OCI-LY1 (cell line): ENCODE results near the gene WWOX.

Experiments
- H2AFZ ChIP-seq: fragments of 200-600 bp; sonication (generic), shearing (Covaris generic); 2 replicates; pipeline ENCODE4 v1.6.0; 2014; ENCODE audit warnings: antibody characterized with exemption, mild to moderate bottlenecking, low read length
- H3F3A ChIP-seq: fragments of 200-600 bp; sonication (generic), shearing (Covaris generic); 2 replicates; pipeline ENCODE4 v1.6.0; 2014; ENCODE audit warnings: mild to moderate bottlenecking, antibody characterized with exemption, low read length, moderate library complexity; ENCODE audit not compliant: insufficient read depth
- H3K27ac ChIP-seq: fragments of 200-600 bp; sonication (generic); 2 replicates; pipeline ENCODE4 v1.5.1; 2014; ENCODE audit warnings: low read length, mixed run types, mild to moderate bottlenecking, low read depth; ENCODE audit not compliant: poor library complexity, severe bottlenecking
- H3K27me3 ChIP-seq: fragments of 200-600 bp; sonication (generic); 2 replicates; pipeline ENCODE4 v1.6.0; 2014; ENCODE audit warnings: antibody characterized with exemption, mild to moderate bottlenecking, low read length, moderate library complexity; ENCODE audit not compliant: insufficient read depth
- H3K36me3 ChIP-seq: fragments of 200-600 bp; sonication (generic); 2 replicates; pipeline ENCODE4 v1.6.1; 2014; ENCODE audit warnings: mild to moderate bottlenecking, antibody characterized with exemption, low read length, moderate library complexity, mixed read lengths; ENCODE audit not compliant: insufficient read depth
- H3K4me1 ChIP-seq: fragments of 200-600 bp; sonication (generic); 2 replicates; pipeline ENCODE4 v1.5.1; 2014; ENCODE audit warnings: mild to moderate bottlenecking, low read length, moderate library complexity; ENCODE audit not compliant: insufficient read depth, severe bottlenecking
- H3K4me2 ChIP-seq: fragments of 200-600 bp; sonication (generic), shearing (Covaris generic); 2 replicates; pipeline ENCODE4 v1.6.1; 2014; ENCODE audit warnings: low read length
- H3K4me3 ChIP-seq: fragments of 200-600 bp; sonication (generic); 2 replicates; pipeline ENCODE4 v1.5.1; 2014; ENCODE audit warnings: low read length, low read depth, mild to moderate bottlenecking, mixed read lengths; ENCODE audit not compliant: poor library complexity, severe bottlenecking
- H3K79me2 ChIP-seq: fragments of 200-600 bp; shearing (Covaris generic); 2 replicates; pipeline ENCODE4 v1.6.1; 2016; ENCODE audit warnings: mixed run types, low read length, mixed read lengths; ENCODE audit not compliant: insufficient read depth
- H3K9ac ChIP-seq: fragments of 200-600 bp; sonication (generic), shearing (Covaris generic); 2 replicates; pipeline ENCODE4 v1.6.1; 2014; ENCODE audit warnings: mild to moderate bottlenecking, low read length, mixed read lengths
- H3K9me2 ChIP-seq: fragments of 200-600 bp; sonication (generic), shearing (Covaris generic); 2 replicates; pipeline ENCODE4 v1.6.1; 2014; ENCODE audit warnings: low read depth, mild to moderate bottlenecking, low read length, mixed read lengths
- H3K9me3 ChIP-seq: fragments of 200-600 bp; shearing (Covaris generic); 2 replicates; pipeline ENCODE4 v1.6.1; 2014; ENCODE audit warnings: low read length, mixed read lengths
- H4K20me1 ChIP-seq: fragments of 200-600 bp; sonication (generic), shearing (Covaris generic); 2 replicates; pipeline ENCODE4 v1.6.0; 2016; ENCODE audit warnings: mild to moderate bottlenecking, low read length; ENCODE audit not compliant: insufficient read depth
- EZH2 ChIP-seq: fragments of 200-600 bp; sonication (generic), shearing (Covaris generic); IDR thresholded peaks from 2 replicates; pipeline ENCODE4 v1.8.0; 2017; ENCODE audit warnings: borderline replicate concordance, mixed run types, mild to moderate bottlenecking, antibody characterized with exemption, low read length, moderate library complexity, mixed read lengths
- TF ChIP-seq, protein P1 (sequence below): fragments of 200-600 bp; sonication (generic), shearing (Covaris generic); IDR thresholded peaks from 2 replicates; pipeline ENCODE4 v1.5.1; 2017; ENCODE audit warnings: mild to moderate bottlenecking, antibody characterized with exemption, low read length, moderate library complexity, mixed read lengths

WWOX gene

GRCh38 chr16:78310990-78311561 is 211.6 kb downstream of the WWOX start:
- Histone ChIP-seq H3K9me2 (no peaks in the 10 kb centered on the region), H3K4me1 (no peaks in the 10 kb centered on the region), H3K4me2 (no peak overlapping the region), H3K9ac (no peak overlapping the region), H3K27me3 (no peaks in the 10 kb centered on the region), H2AFZ (no peak overlapping the region), H3K9me3 (no peaks in the 10 kb centered on the region), H3K79me2 (no peaks in the 10 kb centered on the region), H3F3A (no peaks in the 10 kb centered on the region), H3K4me3 (no peak overlapping the region), H4K20me1 (no peaks in the 10 kb centered on the region), H3K36me3 (no peaks in the 10 kb centered on the region), H3K27ac (no peak overlapping the region)
- TF ChIP-seq, protein P1, sequence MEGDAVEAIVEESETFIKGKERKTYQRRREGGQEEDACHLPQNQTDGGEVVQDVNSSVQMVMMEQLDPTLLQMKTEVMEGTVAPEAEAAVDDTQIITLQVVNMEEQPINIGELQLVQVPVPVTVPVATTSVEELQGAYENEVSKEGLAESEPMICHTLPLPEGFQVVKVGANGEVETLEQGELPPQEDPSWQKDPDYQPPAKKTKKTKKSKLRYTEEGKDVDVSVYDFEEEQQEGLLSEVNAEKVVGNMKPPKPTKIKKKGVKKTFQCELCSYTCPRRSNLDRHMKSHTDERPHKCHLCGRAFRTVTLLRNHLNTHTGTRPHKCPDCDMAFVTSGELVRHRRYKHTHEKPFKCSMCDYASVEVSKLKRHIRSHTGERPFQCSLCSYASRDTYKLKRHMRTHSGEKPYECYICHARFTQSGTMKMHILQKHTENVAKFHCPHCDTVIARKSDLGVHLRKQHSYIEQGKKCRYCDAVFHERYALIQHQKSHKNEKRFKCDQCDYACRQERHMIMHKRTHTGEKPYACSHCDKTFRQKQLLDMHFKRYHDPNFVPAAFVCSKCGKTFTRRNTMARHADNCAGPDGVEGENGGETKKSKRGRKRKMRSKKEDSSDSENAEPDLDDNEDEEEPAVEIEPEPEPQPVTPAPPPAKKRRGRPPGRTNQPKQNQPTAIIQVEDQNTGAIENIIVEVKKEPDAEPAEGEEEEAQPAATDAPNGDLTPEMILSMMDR = no peak
- no peak for TF ChIP-seq EZH2

DNA sequence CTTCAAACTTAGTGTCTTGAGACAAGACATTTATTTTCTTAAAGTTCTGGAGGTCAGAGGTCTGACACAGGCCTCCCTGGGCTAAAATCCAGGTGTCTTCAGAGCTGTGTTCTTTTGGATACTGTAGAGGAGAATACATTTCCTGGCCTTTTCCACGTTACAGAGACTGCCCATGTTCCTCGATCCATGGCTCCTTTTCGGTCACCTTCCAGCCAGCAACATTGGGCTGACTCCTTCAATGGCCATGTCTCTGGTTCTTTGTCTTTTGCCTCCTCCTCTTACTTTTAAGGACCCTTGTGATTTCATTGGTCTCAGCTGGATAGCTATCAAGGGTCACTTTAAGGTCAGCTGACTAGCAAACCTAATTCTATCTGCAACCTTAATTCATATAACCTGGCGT is 212.4 kb downstream of the WWOX start:
- H3K79me2 ChIP-seq = no peaks in the 10 kb centered on the region
- no peaks in the 10 kb centered on the region for H3K9me2 ChIP-seq
- TF ChIP-seq EZH2 = no peak
- TF ChIP-seq, protein P1 = no peak
- no peaks in the 10 kb centered on the region for H3K4me1 ChIP-seq
- H2AFZ ChIP-seq = no peak overlapping the region
- no peaks in the 10 kb centered on the region for H3F3A ChIP-seq
- no peak overlapping the region for H3K4me2 ChIP-seq
- no peak overlapping the region for H3K9ac ChIP-seq
- no peaks in the 10 kb centered on the region for H3K36me3 ChIP-seq
- H3K27me3 ChIP-seq = no peaks in the 10 kb centered on the region
- H3K4me3 ChIP-seq = no peak overlapping the region
- H3K27ac ChIP-seq = no peak overlapping the region
- H4K20me1 ChIP-seq = no peaks in the 10 kb centered on the region
- no peaks in the 10 kb centered on the region for H3K9me3 ChIP-seq

DNA sequence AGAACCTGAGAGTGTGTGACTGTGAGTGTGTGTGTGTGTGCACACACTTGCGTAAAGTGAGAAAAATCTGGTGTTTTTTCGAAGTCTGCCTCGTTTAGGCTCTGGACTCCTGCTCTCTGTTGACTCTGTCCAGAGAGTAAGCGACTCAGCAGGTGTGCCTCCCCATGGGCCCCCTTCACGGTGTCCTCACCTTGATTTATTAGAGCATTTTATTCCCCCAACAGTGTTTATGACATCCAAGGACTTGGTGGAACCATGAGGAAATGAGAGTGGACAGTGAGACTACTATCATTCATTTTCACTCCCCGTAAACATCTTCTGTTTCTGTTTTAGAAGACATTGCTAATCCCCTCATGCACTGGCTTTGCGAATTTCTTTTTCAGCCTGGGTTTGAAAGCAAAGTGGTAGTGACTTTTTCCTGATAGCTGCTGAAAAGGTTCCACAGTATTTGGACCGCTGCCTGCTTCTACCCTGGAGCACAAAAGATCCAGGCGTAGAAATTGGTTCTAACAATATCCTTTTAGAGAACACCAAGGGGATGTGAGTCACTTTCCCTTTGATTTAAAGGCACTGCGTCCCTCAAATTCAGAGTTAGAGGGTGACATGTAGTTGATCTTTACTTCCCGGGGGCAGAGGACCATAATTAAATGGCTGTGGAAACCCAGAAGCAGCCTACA is 218.2 kb downstream of the WWOX start:
- Histone ChIP-seq H3K9me3 (no peaks in the 10 kb centered on the region), H3K4me2 (no peak overlapping the region), H3K36me3 (no peaks in the 10 kb centered on the region), H3K27me3 (no peaks in the 10 kb centered on the region), H3F3A (no peaks in the 10 kb centered on the region), H4K20me1 (no peaks in the 10 kb centered on the region), H3K4me3 (no peak overlapping the region), H3K9ac (no peak overlapping the region), H2AFZ (no peak overlapping the region), H3K4me1 (no peaks in the 10 kb centered on the region), H3K27ac (no peak overlapping the region), H3K79me2 (no peaks in the 10 kb centered on the region), H3K9me2 (no peaks in the 10 kb centered on the region)
- TF ChIP-seq EZH2 = no peak
- TF ChIP-seq, protein P1 = no peak
